Smooth muscle cell of the umbilical artery (primary cell): ENCODE data around the gene FRG1. TPM values are rescaled to one million over a fixed set of nuclear protein-coding genes. Genes with fewer than 3 reads are reported as not detected.

Experiments
- total RNA-seq: library from RNA; depleted of rRNA; stranded (reverse); fragments of >200 nt; gene quantifications from 2 replicates; pipeline ENCODE4 v1.2.3, GENCODE V29; 2014

FRG1 gene
- total RNA-seq = 19.0 and 25.2 TPM in 2 replicates

GRCh38 chr4:189940178-189941004 is at the start of gene FRG1:
Gene FRG1, plus strand, starts transcription at chr4:189940872. Its CDS starts 138 bp downstream, at chr4:189941010.

Other genes starting within 250 kb of the FRG1 start
- gene FRG2, start 86.4 kb downstream of the FRG1 start, total RNA-seq = not detected in 2 replicates
- gene DBET, start 123.6 kb downstream of the FRG1 start, total RNA-seq = not detected in 2 replicates
- not detected in 2 replicates for gene DUX4, start 232.9 kb downstream of the FRG1 start, total RNA-seq